Central memory CD8-positive, alpha-beta T cell (primary cell): Measurements from ENCODE around the gene MAP4K3.
A peak's percentile ranks its signal among the peaks of the same experiment; 100 is the strongest.

Source experiments
- ATAC-seq: fragments of 150-1000 bp; cut with Tn5 transposase; replicated peaks from 2 replicates; pipeline ENCODE4 v1.10.0; 2022; ENCODE audit warnings: mild to moderate bottlenecking, moderate FRiP score, moderate number of reproducible peaks; ENCODE audit not compliant: poor library complexity, severe bottlenecking; ENCODE audit errors: extremely low read depth
- DNase-seq, 2 donors: peaks; one replicate each; pipeline ENCODE4 v3.0.0; 2021; ENCODE audit warnings: low spot score in 2 of 2
- H3K27ac Mint-ChIP-seq: one replicate; pipeline ENCODE4 v1.8.0; 2022; ENCODE audit warnings: low read depth, mild to moderate bottlenecking, moderate library complexity, mixed read lengths
- H3K27me3 Mint-ChIP-seq: one replicate; pipeline ENCODE4 v1.8.0; 2022; ENCODE audit warnings: mixed read lengths
- H3K36me3 Mint-ChIP-seq: one replicate; pipeline ENCODE4 v1.8.0; 2022; ENCODE audit warnings: mild to moderate bottlenecking, moderate library complexity, mixed read lengths; ENCODE audit not compliant: insufficient read depth
- H3K4me1 Mint-ChIP-seq: one replicate; pipeline ENCODE4 v1.8.0; 2022; ENCODE audit warnings: mixed read lengths
- H3K4me3 Mint-ChIP-seq: one replicate; pipeline ENCODE4 v1.8.0; 2022; ENCODE audit warnings: mild to moderate bottlenecking, moderate library complexity, mixed read lengths
- H3K9me3 Mint-ChIP-seq: one replicate; pipeline ENCODE4 v1.8.0; 2022; ENCODE audit warnings: mixed read lengths

Gene MAP4K3

DNA sequence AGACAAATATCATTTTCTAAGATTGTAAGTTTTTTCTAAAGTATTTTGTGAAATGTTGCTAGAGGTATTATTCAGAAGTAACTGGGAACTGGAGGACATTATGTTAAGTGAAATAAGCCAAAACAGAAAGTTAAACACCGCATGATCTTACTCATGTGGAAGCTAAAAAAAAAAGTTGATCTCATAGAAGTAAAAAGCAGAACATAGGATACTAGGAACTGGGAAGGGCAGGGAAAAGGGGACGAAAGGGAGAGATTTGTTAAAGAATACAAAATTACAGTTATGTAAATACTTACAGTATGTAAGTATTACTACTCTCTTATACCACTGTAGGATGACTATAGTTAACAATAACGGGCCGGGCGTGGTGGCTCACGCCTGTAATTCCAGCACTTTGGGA is 146.7 kb downstream of the MAP4K3 start:
- no peaks in the 10 kb centered on the region for H3K27me3 Mint-ChIP-seq
- no peak overlapping the region for H3K27ac Mint-ChIP-seq
- H3K9me3 Mint-ChIP-seq = no peaks in the 10 kb centered on the region
- peaks cover 14% of the 10 kb centered on the region for H3K36me3 Mint-ChIP-seq
- no peak for DNase-seq
- no peak for ATAC-seq
- H3K4me1 Mint-ChIP-seq = no peaks in the 10 kb centered on the region
- H3K4me3 Mint-ChIP-seq = no peak overlapping the region

- no peak for ATAC-seq
- Mint-ChIP-seq H3K4me1 (no peaks in the 10 kb centered on the region), H3K9me3 (no peaks in the 10 kb centered on the region), H3K36me3 (peaks cover 16% of the 10 kb centered on the region), H3K27me3 (no peaks in the 10 kb centered on the region), H3K4me3 (no peak overlapping the region), H3K27ac (no peak overlapping the region)
- no peak for DNase-seq
Observed at GRCh38 chr2:39289609-39290008, 147.5 kb downstream of the MAP4K3 start.

GRCh38 chr2:39283561-39283960 is 153.5 kb downstream of the MAP4K3 start:
- no peak overlapping the region for H3K4me3 Mint-ChIP-seq
- H3K27me3 Mint-ChIP-seq = no peaks in the 10 kb centered on the region
- ATAC-seq = no peak
- DNase-seq = no peak
- H3K4me1 Mint-ChIP-seq = no peaks in the 10 kb centered on the region
- no peak overlapping the region for H3K27ac Mint-ChIP-seq
- H3K36me3 Mint-ChIP-seq = peaks cover 6% of the 10 kb centered on the region
- no peaks in the 10 kb centered on the region for H3K9me3 Mint-ChIP-seq

- no peak overlapping the region for H3K27ac Mint-ChIP-seq
- no peaks in the 10 kb centered on the region for H3K4me1 Mint-ChIP-seq
- DNase-seq (no peak), ATAC-seq (no peak)
- H3K27me3 Mint-ChIP-seq = no peaks in the 10 kb centered on the region
- no peak overlapping the region for H3K4me3 Mint-ChIP-seq
- H3K36me3 Mint-ChIP-seq = peaks cover 10% of the 10 kb centered on the region
- H3K9me3 Mint-ChIP-seq = no peaks in the 10 kb centered on the region
Observed at GRCh38 chr2:39281391-39281790, 155.7 kb downstream of the MAP4K3 start.

DNA sequence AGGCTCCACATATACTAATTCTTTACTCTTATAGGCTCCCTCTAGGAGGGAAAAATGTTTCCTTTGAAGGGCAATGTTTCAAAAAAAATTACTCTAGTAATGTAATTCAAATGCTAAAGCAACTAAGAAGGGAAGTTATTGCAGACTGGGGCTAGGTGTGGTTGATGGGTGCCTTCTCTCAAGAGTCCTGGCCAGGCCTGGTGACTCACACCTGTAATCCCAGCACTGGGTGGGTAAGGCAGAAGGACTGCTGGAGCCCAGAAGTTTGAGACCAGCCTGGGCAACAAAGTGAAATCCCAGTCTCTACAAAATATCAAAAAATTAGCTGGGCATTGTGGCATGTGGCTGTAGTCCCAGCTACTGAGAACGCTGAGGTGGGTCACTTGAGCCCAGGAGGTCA is 162.1 kb downstream of the MAP4K3 start:
- Mint-ChIP-seq H3K36me3 (peaks cover 4% of the 10 kb centered on the region), H3K4me1 (no peaks in the 10 kb centered on the region), H3K27ac (no peak overlapping the region), H3K27me3 (no peaks in the 10 kb centered on the region), H3K4me3 (no peak overlapping the region), H3K9me3 (no peaks in the 10 kb centered on the region)
- no peak for DNase-seq
- no peak for ATAC-seq

DNA sequence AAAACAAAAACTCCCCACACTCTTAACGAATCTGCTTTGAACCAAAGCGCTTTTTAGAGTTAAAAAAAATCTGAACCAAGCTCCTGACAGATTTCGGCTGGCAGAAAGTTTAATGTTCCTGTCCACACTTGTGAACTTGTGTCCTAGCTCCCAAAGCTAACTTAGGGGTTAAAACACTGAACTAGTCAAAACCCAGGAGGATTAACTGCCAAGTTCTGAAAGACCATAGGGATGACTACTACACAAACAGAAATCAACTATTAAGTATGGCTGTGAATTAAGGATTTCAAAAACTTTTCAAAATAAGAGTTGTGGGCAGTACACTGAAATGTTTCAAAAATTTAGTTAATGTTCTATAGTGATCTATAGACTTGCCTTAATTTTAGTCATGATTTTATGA is 167.1 kb downstream of the MAP4K3 start:
- Mint-ChIP-seq H3K27ac (no peak overlapping the region), H3K4me3 (no peak overlapping the region), H3K9me3 (no peaks in the 10 kb centered on the region), H3K36me3 (no peaks in the 10 kb centered on the region), H3K27me3 (no peaks in the 10 kb centered on the region), H3K4me1 (peaks cover 17% of the 10 kb centered on the region)
- no peak for DNase-seq
- ATAC-seq = no peak

- H3K36me3 Mint-ChIP-seq = no peaks in the 10 kb centered on the region
- no peaks in the 10 kb centered on the region for H3K9me3 Mint-ChIP-seq
- DNase-seq (no peak), ATAC-seq (no peak)
- H3K27ac Mint-ChIP-seq = peak overlapping the region; percentile 68
- H3K4me3 Mint-ChIP-seq = no peak overlapping the region
- no peaks in the 10 kb centered on the region for H3K27me3 Mint-ChIP-seq
- peaks cover 28% of the 10 kb centered on the region for H3K4me1 Mint-ChIP-seq
Observed at GRCh38 chr2:39266916-39267434, 170.1 kb downstream of the MAP4K3 start.

GRCh38 chr2:39266139-39266805 is 170.8 kb downstream of the MAP4K3 start:
- Mint-ChIP-seq H3K9me3 (no peaks in the 10 kb centered on the region), H3K27me3 (no peaks in the 10 kb centered on the region), H3K36me3 (no peaks in the 10 kb centered on the region), H3K27ac (peak overlapping the region; percentile 68), H3K4me1 (peaks cover 28% of the 10 kb centered on the region), H3K4me3 (peak overlapping the region; percentile 5)
- ATAC-seq (peak; percentile 77), DNase-seq (no peak)

GRCh38 chr2:39265315-39265714 is 171.8 kb downstream of the MAP4K3 start:
- Mint-ChIP-seq H3K36me3 (no peaks in the 10 kb centered on the region), H3K4me1 (peaks cover 28% of the 10 kb centered on the region), H3K27me3 (no peaks in the 10 kb centered on the region), H3K27ac (peak overlapping the region; percentile 77), H3K4me3 (peak overlapping the region; percentile 10), H3K9me3 (no peaks in the 10 kb centered on the region)
- DNase-seq (no peak), ATAC-seq (no peak)

DNA sequence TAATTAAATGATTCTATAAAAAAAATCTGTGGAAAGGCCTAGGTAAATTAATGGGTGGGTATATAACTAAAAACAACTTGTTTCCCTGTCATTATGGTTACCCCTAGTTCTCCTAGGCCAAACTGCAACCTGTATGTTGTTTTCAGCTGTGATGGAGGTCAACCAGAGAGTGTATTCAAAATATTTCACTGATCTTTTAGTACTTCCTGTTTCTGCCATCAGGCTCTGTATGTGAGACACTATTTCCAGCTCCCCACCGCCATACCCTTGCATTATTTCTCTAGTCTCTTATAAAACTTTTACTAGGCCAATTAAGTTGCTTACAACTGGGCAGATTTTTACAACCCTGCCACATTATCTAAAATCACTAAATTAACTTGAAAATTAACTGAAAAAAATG is 172.4 kb downstream of the MAP4K3 start:
- no peak for DNase-seq
- H3K4me3 Mint-ChIP-seq = no peak overlapping the region
- no peaks in the 10 kb centered on the region for H3K9me3 Mint-ChIP-seq
- H3K27ac Mint-ChIP-seq = peak overlapping the region; percentile 77
- no peaks in the 10 kb centered on the region for H3K27me3 Mint-ChIP-seq
- H3K4me1 Mint-ChIP-seq = peaks cover 28% of the 10 kb centered on the region
- ATAC-seq = no peak
- no peaks in the 10 kb centered on the region for H3K36me3 Mint-ChIP-seq

DNA sequence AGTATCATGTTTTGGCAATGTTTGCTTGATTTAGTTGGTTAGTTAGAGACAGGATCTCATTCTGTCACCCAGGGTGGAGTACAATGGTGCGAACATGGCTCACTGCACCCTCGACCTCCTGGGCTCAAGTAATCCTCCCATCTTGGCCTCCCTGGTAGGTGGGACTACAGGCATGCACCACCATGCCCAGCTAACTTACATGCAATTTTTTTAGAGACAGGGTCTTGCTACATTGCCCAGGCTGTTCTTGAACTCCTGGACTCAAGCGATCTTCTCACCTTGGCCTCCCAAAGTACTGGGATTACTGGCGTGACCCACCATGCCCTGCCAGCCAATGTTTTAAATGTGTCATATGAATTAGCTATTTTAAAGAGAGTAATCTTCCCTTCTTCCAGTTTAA is 177.0 kb downstream of the MAP4K3 start:
- DNase-seq (no peak), ATAC-seq (no peak)
- H3K27me3 Mint-ChIP-seq = no peaks in the 10 kb centered on the region
- no peak overlapping the region for H3K4me3 Mint-ChIP-seq
- no peak overlapping the region for H3K27ac Mint-ChIP-seq
- H3K36me3 Mint-ChIP-seq = peaks cover 4% of the 10 kb centered on the region
- H3K4me1 Mint-ChIP-seq = peaks cover 13% of the 10 kb centered on the region
- no peaks in the 10 kb centered on the region for H3K9me3 Mint-ChIP-seq

DNA sequence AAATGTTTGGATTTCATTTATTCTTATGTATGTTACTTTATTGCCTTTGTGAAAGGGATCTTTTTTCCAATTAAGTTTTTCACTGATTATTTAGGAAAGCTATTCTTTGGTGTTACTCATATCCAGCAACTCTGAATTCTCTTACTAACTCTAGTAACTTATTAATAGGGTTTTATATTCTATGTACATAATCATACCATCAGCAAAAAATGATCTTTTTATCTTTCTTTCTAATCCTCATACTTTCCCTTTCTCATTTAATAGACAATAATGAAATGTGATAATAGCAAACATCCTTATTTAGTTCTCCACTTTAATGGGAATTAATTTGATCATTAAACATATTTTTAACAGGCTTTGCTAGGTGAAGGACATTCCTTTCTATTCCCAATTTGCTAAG is 181.0 kb downstream of the MAP4K3 start:
- Mint-ChIP-seq H3K27me3 (no peaks in the 10 kb centered on the region), H3K4me3 (no peak overlapping the region), H3K9me3 (no peaks in the 10 kb centered on the region), H3K27ac (no peak overlapping the region), H3K36me3 (peaks cover 4% of the 10 kb centered on the region), H3K4me1 (no peaks in the 10 kb centered on the region)
- DNase-seq (no peak), ATAC-seq (no peak)

DNA sequence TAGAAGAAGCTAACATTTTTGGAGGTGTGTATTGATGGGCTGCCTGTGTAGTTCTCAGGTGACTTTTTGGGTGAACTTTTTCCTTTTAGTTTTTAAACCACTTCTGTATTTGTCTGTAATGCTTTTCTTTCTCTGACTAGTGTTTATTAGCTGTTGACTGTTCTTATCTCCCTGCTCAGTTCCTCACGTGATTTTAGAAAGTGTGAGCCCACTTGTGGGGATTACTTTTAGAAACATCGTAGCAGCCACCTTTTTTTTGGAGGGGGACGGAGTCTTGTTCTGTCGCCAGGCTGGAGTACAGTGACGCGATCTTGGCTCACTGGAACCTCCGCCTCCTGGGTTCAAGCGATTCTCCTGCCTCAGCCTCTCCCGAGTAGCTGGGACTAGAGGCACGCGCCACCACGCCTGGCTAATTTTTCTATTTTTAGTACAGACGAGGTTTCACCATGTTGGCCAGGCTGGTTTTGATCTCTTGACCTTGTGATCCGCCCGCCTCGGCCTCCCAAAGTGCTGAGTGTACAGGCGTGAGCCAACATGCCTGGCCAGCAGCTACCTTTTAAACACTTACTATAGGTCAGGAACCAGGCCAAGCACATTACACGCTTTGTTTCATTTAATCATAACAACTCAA is 184.1 kb downstream of the MAP4K3 start:
- DNase-seq = no peak
- Mint-ChIP-seq H3K27ac (no peak overlapping the region), H3K27me3 (no peaks in the 10 kb centered on the region), H3K4me1 (no peaks in the 10 kb centered on the region), H3K4me3 (no peak overlapping the region), H3K9me3 (no peaks in the 10 kb centered on the region), H3K36me3 (peaks cover 4% of the 10 kb centered on the region)
- ATAC-seq = no peak
